Kidney glomerular epithelial cell (primary cell): ENCODE results near the gene SCAI.
A peak's percentile ranks its signal among the peaks of the same experiment; 100 is the strongest.
"Not testable (repeated sequence)": the region's sequence is repeated elsewhere in the genome, so short reads cannot be mapped to it uniquely, and the experiment has no call there.

Experiments
- DNase-seq: peaks from one replicate; lab custom pipeline; 2025; lab: John Stamatoyannopoulos, UW

Gene SCAI

GRCh38 chr9:125150349-125151245 is 7.3 kb upstream of the SCAI start:
- DNase-seq, result no peak

GRCh38 chr9:125147401-125147951 is 4.1 kb upstream of the SCAI start:
- no peak for DNase-seq

GRCh38 chr9:125146247-125146646 is 2.9 kb upstream of the SCAI start:
- DNase-seq, result no peak

GRCh38 chr9:125145425-125145824 is 2.1 kb upstream of the SCAI start:
- no peak for DNase-seq

GRCh38 chr9:125142560-125143376 is 560 bp downstream of the SCAI start:
- DNase-seq, result no peak

- DNase-seq, result no peak
Observed at GRCh38 chr9:125141751-125142150, 1.6 kb downstream of the SCAI start.

- no peak for DNase-seq
Observed at GRCh38 chr9:125141251-125141650, 2.1 kb downstream of the SCAI start.

- DNase-seq, result no peak
Observed at GRCh38 chr9:125140576-125140975, 2.8 kb downstream of the SCAI start.

GRCh38 chr9:125137200-125137599 is 6.1 kb downstream of the SCAI start:
- no peak for DNase-seq

GRCh38 chr9:125134976-125135375 is 8.4 kb downstream of the SCAI start:
- no peak for DNase-seq

- no peak for DNase-seq
Observed at GRCh38 chr9:125133403-125134329, 9.7 kb downstream of the SCAI start.

GRCh38 chr9:125131778-125132177 is 11.6 kb downstream of the SCAI start:
- DNase-seq, result no peak

- DNase-seq, result peak; percentile 72
Observed at GRCh38 chr9:125126019-125126746, 17.1 kb downstream of the SCAI start.

GRCh38 chr9:125125523-125125922 is 17.8 kb downstream of the SCAI start:
- DNase-seq, result no peak

GRCh38 chr9:125121146-125121545 is 22.2 kb downstream of the SCAI start:
- DNase-seq, result no peak

- DNase-seq, result no peak
Observed at GRCh38 chr9:125119643-125120286, 23.6 kb downstream of the SCAI start.

- not testable (repeated sequence) for DNase-seq
Observed at GRCh38 chr9:125118696-125119095, 24.6 kb downstream of the SCAI start.

- DNase-seq, result not testable (repeated sequence)
Observed at GRCh38 chr9:125114503-125114902, 28.8 kb downstream of the SCAI start.

GRCh38 chr9:125110464-125110863 is 32.9 kb downstream of the SCAI start:
- DNase-seq, result no peak

- DNase-seq, result not testable (repeated sequence)
Observed at GRCh38 chr9:125108541-125108940, 34.8 kb downstream of the SCAI start.
